Stimulated activated CD8-positive, alpha-beta memory T cell treated with anti-CD3 and anti-CD28 coated beads, Interleukin-2, amount 100 ng/mL, for 48 hours (primary cell): ENCODE measurements around the gene ARL6IP6.
"Not testable (repeated sequence)": the region's sequence is repeated elsewhere in the genome, so short reads cannot be mapped to it uniquely, and the experiment has no call there.

ENCODE experiments used
- DNase-seq, 2 donors: peaks; one replicate each; pipeline ENCODE4 v3.0.0-alpha.2; 2020; ENCODE audit warnings: low read depth in 2 of 2

ARL6IP6 gene

GRCh38 chr2:152722639-152723038, 4.2 kb downstream of the ARL6IP6 start:
- not testable (repeated sequence) for DNase-seq

- no peak for DNase-seq
Measured at GRCh38 chr2:152723918-152724317, 5.5 kb downstream of the ARL6IP6 start.

GRCh38 chr2:152729844-152730243, 11.4 kb downstream of the ARL6IP6 start:
- no peak for DNase-seq

GRCh38 chr2:152730591-152731333, 12.3 kb downstream of the ARL6IP6 start:
- no peak for DNase-seq

GRCh38 chr2:152737509-152737908, 19.1 kb downstream of the ARL6IP6 start:
- not testable (repeated sequence) for DNase-seq

GRCh38 chr2:152738438-152738837, 20.0 kb downstream of the ARL6IP6 start:
- DNase-seq, result no peak

- DNase-seq, result not testable (repeated sequence)
Measured at GRCh38 chr2:152739705-152740104, 21.3 kb downstream of the ARL6IP6 start.

- DNase-seq, result no peak
Measured at GRCh38 chr2:152740743-152741328, 22.4 kb downstream of the ARL6IP6 start.

GRCh38 chr2:152743002-152743401, 24.6 kb downstream of the ARL6IP6 start:
- no peak for DNase-seq

GRCh38 chr2:152747751-152748150, 29.3 kb downstream of the ARL6IP6 start:
- DNase-seq, result not testable (repeated sequence)

- no peak for DNase-seq
Measured at GRCh38 chr2:152755029-152755428, 36.6 kb downstream of the ARL6IP6 start.

GRCh38 chr2:152759290-152760072, 41.1 kb downstream of the ARL6IP6 start:
- no peak for DNase-seq

- no peak for DNase-seq
Measured at GRCh38 chr2:152761214-152761613, 42.8 kb downstream of the ARL6IP6 start.

- DNase-seq, result no peak
Measured at GRCh38 chr2:152762202-152762601, 43.8 kb downstream of the ARL6IP6 start.

GRCh38 chr2:152763208-152763607, 44.8 kb downstream of the ARL6IP6 start:
- DNase-seq, result not testable (repeated sequence)

- DNase-seq, result no peak
Measured at GRCh38 chr2:152763651-152764050, 45.2 kb downstream of the ARL6IP6 start.

- DNase-seq, result no peak
Measured at GRCh38 chr2:152766928-152767327, 48.5 kb downstream of the ARL6IP6 start.

- DNase-seq, result no peak
Measured at GRCh38 chr2:152781175-152781574, 62.8 kb downstream of the ARL6IP6 start.

- DNase-seq, result no peak
Measured at GRCh38 chr2:152782171-152782570, 63.8 kb downstream of the ARL6IP6 start.

GRCh38 chr2:152790883-152791282, 72.5 kb downstream of the ARL6IP6 start:
- no peak for DNase-seq

- no peak for DNase-seq
Measured at GRCh38 chr2:152791979-152792378, 73.6 kb downstream of the ARL6IP6 start.

- no peak for DNase-seq
Measured at GRCh38 chr2:152792974-152793373, 74.6 kb downstream of the ARL6IP6 start.

- no peak for DNase-seq
Measured at GRCh38 chr2:152796941-152797340, 78.5 kb downstream of the ARL6IP6 start.
